ENCODE data around the gene SHANK1. TPM values are rescaled to one million over a fixed set of nuclear protein-coding genes. Genes with fewer than 3 reads are reported as not detected.

Gene SHANK1
- total and polyA plus RNA-seq, 12 donors = 1.5 to 22.6 (median 9.0) TPM

GRCh38 chr19:50673118-50673517, 46.5 kb downstream of the SHANK1 start:
- Histone ChIP-seq H3K27ac (no peak overlapping the region), H3K4me1 (replicated peaks in 1 of 2) (no peaks in the 10 kb centered on the region), H3K27me3 (peaks cover 14% of the 10 kb centered on the region), H3K4me3 (no peak overlapping the region), H3K36me3 (replicated peaks in 1 of 2) (no peaks in the 10 kb centered on the region), H3K9me3 (replicated peaks in 1 of 3) (no peaks in the 10 kb centered on the region)
- 49 to 59% (median 54%) methylated on average over 13 to 15 of the region's 15 CpGs for WGBS, 4 donors
- intact Hi-C loops (cut with DNase I) = no loop called here
- TF ChIP-seq CTCF (IDR thresholded peaks at IDR 0.05) (no peak), POLR2A (IDR thresholded peaks at IDR 0.05) (no peak)
- no peak for DNase-seq

GRCh38 chr19:50670102-50670380, 49.6 kb downstream of the SHANK1 start:
- 48 to 63% (median 58%) methylated on average over 5 of the region's 5 CpGs for WGBS, 4 donors
- TF ChIP-seq CTCF (IDR thresholded peaks at IDR 0.05) (no peak), POLR2A (IDR thresholded peaks at IDR 0.05) (no peak)
- no peaks in the 10 kb centered on the region for H3K36me3 ChIP-seq (replicated peaks in 1 of 2)
- no peak overlapping the region for H3K4me3 ChIP-seq
- DNase-seq = no peak
- peaks cover 35% of the 10 kb centered on the region for H3K27me3 ChIP-seq
- H3K9me3 ChIP-seq (replicated peaks in 1 of 3) = no peaks in the 10 kb centered on the region
- intact Hi-C loops (cut with DNase I) = no loop called here
- no peaks in the 10 kb centered on the region for H3K4me1 ChIP-seq (replicated peaks in 1 of 2)
- no peak overlapping the region for H3K27ac ChIP-seq

- WGBS, 4 donors = 51 to 55% (median 53%) methylated on average over 21 to 23 of the region's 23 CpGs
- H3K9me3 ChIP-seq (replicated peaks in 1 of 3) = no peaks in the 10 kb centered on the region
- peak in 5 of 7 donors; percentile 31 to 70 (median 48) for DNase-seq
- no peak overlapping the region for H3K4me3 ChIP-seq
- intact Hi-C loops (cut with DNase I) = loop anchor here in 1 of 2 donors (5.0 kb wide), 1 partner anchor 113 kb away; no protein-coding TSS in a partner anchor
- H3K27ac ChIP-seq = no peak overlapping the region
- H3K27me3 ChIP-seq = peaks cover 35% of the 10 kb centered on the region
- H3K36me3 ChIP-seq (replicated peaks in 1 of 2) = no peaks in the 10 kb centered on the region
- TF ChIP-seq CTCF (IDR thresholded peaks at IDR 0.05) (peak; percentile 52 to 83 (median 72)), POLR2A (IDR thresholded peaks at IDR 0.05) (no peak)
- no peaks in the 10 kb centered on the region for H3K4me1 ChIP-seq (replicated peaks in 1 of 2)
Observed at GRCh38 chr19:50669302-50670101, 50.1 kb downstream of the SHANK1 start.

- Histone ChIP-seq H3K4me3 (no peak overlapping the region), H3K27me3 (peaks cover 35% of the 10 kb centered on the region), H3K27ac (no peak overlapping the region), H3K4me1 (replicated peaks in 1 of 2) (no peaks in the 10 kb centered on the region), H3K9me3 (replicated peaks in 1 of 3) (no peaks in the 10 kb centered on the region), H3K36me3 (replicated peaks in 1 of 2) (no peaks in the 10 kb centered on the region)
- no peak for DNase-seq
- TF ChIP-seq CTCF (IDR thresholded peaks at IDR 0.05) (no peak), POLR2A (IDR thresholded peaks at IDR 0.05) (no peak)
- WGBS, 4 donors = 46 to 72% (median 50%) methylated on average over 6 to 20 of the region's 20 CpGs
- intact Hi-C loops (cut with DNase I) = loop anchor here in 1 of 2 donors (5.0 kb wide), 1 partner anchor 113 kb away; no protein-coding TSS in a partner anchor
Observed at GRCh38 chr19:50668879-50669278, 50.7 kb downstream of the SHANK1 start.
